Raji (cell line): ENCODE data around the gene GLIS1.

Experiments used
- POLR2A ChIP-seq: IDR thresholded peaks from 2 replicates; pipeline ENCODE4 v1.6.1; 2011; ENCODE audit warnings: low read depth, low read length, control low read depth; ENCODE audit not compliant: insufficient read depth

Gene GLIS1

DNA sequence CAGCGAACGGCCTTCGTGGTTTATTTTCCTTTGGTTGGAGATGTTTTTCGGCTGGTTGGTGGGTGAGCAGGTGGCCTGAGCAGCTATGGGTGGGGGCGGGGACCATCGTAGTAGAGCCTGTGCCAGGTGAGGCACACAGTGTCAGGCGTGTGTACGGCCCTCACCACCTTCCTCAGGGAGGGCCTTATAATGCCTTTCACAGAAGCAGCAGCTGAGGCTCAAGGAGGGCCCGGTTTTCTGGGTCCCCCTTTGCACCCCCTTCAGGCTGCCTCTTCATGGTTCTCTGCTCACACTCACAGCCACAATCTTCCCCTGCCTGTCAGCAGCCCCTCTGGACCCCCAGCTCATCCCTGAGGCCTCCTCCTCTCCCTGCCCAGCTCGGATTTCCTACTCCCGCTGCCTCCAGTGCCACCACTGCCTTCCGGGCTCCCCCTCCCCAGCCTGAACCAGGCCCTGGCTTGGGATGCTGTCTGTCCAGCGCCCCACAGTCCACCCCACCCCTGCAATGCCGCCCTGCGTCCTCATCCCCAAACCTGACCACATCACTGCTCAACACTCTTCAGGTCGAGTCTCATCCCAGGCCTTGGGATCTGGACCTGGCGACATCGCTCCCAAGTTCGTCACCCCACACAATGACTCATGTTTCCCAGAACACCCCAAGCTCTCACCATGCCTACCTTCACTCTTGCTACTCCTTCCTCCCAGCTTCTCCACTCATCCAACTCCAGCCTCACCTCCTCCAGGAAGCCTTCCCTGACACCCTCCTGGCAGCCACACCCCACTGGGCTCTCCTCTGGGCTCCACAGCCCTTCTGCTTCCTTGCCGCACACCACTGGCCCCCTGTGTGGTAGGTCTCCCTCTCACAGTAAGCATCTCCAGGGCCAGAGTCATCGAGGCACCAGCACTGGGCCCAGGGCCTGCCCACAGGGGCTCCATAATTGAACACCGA is 225.9 kb downstream of the GLIS1 start:
- TF ChIP-seq POLR2A: no peak

DNA sequence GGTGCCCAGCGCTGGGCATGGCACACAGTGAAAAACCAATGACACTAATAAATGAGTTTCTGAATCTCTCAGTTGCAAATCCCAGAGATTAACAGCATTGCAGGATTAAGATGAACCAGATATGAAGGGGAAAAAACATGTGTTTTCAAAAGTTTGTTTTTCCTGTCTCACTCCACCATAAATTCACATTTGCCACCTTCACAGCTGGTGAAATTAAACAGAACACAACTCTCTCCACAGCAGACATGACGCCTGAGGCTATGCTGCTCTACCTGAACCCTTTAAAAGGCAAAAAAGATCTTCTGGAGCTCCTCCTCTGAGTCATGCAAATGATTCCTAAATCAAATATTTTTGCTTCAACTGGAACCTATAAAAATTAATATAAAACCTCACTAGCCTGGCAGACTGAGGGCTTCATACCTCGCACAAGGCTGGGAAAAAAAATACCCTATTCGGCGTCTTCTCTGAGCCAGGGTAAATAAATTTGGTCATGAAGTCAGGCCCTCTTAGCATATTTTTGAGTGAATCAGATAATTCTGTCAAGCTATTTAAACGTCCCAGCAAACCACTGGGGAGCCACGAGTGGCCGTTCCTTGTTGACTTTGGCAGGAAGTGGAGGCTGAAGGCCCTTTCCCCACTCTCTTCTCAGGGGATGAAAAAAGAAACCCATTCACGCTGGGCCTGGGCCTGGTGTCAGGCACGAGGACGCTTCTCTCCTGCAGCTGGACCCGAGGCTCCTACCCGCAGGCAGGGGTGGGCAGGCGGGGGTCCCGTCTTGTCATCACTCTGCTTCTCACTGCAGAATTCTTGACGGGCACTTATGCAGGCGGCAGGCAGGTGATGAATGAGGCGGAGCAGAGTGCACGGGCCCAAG is 226.8 kb downstream of the GLIS1 start:
- TF ChIP-seq POLR2A: no peak

DNA sequence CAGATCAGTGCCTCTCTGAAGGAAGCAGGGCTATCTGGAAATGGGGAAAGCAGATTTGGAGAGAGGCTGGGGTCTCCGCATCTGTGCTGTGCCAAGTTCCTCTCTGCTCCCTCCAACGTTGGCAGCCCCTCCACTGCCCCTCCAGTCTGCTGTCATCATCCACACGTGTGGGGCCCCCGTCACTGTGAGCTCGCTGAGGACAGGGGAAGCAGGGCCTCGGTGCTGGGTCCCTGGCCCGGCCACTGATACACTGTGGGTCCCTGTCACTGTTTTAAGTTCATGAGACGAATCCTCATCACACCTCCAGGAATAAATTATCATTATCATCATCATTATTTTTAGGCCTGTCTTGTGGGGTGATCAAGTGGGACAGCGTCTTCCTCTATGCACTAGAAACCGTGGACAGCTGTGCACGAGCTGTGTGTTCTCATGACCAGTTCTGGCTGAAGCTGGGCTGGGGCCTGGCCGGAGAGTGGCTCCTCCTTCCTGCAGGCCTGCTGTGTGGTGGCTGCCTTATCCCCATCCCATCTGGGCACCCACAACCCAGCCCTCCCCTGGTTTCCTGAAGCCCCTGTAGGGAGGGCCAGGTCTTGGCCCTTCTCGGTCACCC is 227.5 kb downstream of the GLIS1 start:
- TF ChIP-seq POLR2A: no peak

DNA sequence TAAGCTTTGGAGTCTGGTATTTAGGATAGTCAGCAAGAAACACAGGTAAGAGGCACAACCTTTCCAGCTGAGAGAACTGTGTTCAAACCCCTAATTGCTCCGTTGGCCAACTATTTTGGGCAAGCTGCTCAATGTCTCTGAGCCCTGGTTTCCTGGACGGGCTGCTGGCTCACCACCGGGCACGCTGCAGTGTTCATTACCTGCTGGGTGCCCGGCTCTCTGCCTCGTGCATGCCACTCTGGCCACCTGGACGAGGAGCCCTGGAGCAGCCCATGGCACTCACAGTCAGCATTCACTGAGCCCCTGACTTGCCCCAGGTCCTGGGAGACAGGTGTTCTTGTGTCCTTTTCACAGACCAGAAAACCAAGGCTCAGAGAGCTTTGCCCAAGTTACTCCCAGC is 228.7 kb downstream of the GLIS1 start:
- no peak for TF ChIP-seq POLR2A

DNA sequence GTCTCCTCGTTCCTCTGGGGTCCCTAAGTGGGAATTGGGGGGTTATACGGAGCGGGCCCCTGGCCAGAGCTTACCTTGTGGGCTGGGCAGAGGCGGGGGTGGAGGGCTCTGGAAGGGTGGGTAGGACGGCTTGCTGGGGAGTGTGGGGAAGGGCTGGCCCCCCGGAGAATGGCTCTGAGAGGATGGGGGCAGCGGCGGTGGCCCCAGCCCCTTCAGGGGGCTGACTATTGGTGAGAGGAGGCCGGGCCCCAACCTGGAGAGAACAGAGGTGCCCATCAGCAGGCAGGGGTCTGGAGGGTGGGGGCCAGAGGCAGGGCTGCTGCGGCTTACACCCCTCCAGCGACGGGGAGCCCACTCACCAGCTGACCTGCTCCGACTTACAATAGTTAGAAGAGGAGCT is 229.2 kb downstream of the GLIS1 start:
- no peak for TF ChIP-seq POLR2A

DNA sequence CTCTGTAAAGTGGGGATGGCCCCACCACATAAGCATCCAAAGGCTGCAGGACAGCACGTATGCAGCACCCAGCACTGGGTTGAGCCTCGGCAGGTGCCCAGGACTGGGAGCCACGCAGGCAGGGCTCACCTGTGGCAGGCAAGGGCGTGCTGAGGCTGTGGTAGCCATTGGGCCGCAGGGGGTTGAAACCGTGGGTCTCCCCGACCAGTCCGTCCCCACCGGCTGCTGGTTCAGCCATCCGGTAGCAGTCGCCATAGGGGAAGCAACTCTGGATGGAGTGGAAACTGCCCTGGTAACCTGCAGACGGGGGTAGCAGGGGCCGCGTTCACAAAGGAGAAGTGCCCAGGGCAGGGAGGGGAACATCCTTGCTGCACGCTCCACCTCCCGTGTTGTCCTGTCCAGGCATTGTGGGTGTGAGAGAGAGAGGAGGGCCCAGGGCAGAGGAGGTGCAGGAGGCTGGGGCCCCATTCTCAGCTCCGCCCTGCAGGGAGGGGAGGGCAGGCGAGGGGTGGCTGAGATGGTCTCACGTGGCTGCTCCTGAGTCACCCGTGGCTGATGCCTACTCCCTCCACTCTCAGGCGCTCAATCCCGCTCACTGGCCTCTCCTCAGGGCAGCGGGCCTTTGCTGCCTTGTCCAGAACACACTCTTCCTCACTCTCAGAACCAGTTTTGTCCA is 229.8 kb downstream of the GLIS1 start:
- no peak for TF ChIP-seq POLR2A

DNA sequence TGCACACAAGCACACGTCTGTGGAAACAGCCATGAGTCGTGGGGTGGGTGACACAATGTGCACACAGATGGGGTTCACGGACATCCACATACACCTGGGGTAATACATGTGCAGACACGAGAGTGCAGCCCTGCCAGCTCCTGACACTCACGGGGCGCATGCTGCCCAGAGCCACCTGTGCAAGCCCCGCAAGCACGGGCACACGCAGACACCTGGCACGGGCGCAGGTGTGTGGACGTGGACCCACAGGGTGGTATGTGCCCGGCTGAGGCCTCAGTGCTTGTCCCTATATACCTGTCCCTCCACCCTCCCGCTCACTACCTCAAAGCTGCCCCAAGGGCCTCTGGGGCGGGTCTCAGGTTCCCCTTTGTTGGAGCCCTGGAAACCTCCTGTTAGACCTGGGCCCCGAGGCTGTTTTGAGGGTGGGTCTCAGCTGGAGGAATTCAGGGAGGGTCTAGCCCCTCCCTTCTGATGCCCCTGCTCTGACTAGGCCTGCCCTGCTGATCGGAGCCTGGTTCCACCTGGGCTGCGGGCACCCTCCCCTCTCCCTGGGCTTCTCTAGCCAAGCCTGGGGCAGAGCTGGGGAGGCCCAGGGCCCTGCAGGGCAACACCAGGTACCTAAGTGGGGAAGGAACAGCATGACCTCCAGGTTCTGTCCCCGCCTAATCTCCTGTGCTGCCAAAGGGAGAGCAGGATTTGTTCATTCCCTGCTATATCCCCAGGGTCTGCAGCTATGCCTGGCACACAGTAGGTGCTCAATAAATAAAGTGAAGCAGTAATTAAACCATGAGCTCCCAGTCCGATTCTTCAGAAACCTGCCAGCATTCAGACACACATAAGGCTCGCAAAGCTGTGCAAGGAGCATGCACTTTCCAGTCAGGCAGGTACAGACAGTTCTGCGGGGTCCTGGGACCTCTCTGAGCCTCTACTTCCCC is 230.6 kb downstream of the GLIS1 start:
- no peak for TF ChIP-seq POLR2A

DNA sequence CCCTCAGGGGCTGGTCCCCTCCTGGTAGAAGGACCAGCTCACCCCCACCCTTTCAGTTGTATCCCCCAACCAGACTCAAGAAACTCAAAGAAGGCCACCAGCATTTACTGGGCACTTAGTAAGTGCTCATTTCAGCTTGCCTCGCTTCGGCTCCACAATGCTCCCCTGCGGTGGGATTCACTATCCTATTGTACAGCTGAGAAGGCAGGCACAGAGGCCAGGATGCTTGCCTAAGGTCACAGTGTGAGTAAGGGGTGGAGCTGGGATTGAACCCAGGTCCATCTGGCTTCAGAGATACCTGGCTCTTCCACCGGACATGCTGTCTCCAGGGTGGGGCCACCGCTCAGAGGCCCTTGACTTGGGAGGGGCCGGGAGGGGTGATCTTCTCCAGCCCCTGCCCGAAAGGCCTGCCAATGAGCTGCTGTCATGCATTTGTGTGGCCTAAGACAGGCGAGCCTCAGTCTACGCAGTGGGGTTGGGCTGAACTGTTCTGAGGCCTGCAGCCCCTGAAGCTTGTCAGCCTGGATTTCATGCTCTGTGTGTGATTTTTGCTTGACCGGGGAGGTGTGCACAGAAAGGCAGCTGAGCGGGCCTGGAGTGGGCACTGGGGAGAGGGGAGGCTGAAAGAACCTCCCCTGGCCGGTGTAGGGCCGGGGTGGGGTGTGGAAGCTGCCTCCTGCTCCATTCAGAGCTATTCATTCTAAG is 231.7 kb downstream of the GLIS1 start:
- no peak for TF ChIP-seq POLR2A

DNA sequence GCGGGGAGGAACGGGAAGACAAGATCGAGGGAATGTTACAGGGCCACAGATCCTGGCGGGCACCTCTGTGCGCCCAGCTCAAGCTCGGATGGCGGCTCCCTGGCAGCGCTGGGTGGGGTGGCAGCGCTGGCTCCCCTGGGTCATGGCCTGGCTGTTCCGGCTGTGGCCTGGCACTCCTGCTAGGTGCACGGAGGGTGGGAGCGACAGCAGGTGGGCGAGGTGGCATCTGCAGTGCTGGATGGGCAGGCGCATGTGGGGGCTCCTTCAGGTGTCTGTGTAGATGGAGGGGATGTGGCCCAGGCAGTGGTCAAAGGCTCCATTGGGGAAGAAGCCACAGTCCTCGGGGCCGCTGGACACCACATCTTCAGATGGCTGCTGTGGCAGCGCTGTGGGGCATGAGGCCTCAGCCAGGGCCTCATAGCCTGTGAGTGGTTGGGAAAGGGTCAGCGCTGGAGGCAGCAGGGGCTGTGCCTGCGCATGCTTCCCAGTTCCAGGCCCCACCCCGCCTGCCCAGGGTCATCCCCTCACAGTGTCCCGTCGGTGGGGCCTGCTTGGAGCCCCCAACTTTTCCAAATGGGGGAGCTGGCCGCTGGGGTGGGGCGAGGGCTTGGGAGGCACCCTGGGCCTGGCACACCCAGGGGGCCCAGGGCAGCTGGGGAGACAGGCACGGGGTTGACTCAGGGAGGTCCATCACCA is 232.5 kb downstream of the GLIS1 start:
- no peak for TF ChIP-seq POLR2A

DNA sequence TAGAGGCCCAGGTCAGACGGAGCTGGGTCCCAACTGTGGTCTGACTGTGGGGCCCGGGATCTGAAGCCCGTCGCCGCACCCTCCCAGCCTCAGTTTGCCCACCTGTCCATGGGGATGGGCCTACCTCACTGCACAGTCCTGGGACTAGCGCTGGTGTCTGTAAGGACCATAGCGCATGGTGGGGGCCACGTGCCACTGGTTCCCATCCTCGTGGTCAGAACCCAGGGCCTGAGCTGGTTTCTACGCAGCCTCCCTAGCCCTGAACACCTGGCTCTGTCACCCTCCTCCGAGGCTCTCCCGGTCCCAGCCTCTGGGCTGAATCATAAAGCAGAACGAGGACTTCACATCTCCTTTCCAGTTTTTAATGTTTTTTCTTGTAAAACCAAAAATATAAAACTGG is 233.1 kb downstream of the GLIS1 start:
- no peak for TF ChIP-seq POLR2A

DNA sequence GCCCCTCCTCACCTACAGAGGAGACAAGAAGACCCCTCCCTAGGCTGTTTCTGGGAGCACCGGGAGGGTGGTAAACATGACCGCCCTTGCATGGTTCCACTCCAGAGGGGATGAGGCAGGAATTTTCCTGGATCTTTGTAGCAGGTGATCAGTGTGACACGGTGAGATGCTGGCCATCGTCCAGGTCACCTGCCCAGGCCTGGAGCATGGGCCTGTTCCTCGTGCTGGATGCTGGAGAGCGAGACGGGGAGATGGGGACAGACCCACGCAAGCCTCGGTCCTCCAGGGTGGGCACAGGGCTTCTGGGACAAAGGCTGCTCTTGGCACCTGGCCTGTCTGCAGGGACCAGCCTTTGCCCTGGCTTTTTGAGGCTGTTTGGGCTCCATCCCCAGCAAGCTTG is 233.6 kb downstream of the GLIS1 start:
- TF ChIP-seq POLR2A: no peak

DNA sequence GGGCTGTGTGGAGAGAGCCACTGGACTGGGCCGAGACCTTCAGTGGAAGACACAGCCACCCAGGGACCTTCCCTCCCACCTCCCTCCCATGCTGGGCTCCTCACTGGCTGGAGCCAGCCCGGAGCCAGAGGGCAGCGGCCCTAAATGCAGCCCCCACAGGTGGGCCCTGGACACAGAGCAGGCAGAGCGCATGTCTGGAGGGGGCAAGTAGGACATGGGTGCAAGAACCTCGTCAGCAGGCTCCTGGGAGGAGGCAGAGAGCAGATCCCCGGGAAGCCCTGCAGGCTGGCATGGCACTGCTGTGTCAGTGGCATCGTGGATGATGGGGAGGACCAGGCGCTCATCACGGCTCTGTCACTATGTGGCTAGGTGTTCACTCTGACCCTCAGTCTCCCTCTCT is 234.1 kb downstream of the GLIS1 start:
- TF ChIP-seq POLR2A: no peak

DNA sequence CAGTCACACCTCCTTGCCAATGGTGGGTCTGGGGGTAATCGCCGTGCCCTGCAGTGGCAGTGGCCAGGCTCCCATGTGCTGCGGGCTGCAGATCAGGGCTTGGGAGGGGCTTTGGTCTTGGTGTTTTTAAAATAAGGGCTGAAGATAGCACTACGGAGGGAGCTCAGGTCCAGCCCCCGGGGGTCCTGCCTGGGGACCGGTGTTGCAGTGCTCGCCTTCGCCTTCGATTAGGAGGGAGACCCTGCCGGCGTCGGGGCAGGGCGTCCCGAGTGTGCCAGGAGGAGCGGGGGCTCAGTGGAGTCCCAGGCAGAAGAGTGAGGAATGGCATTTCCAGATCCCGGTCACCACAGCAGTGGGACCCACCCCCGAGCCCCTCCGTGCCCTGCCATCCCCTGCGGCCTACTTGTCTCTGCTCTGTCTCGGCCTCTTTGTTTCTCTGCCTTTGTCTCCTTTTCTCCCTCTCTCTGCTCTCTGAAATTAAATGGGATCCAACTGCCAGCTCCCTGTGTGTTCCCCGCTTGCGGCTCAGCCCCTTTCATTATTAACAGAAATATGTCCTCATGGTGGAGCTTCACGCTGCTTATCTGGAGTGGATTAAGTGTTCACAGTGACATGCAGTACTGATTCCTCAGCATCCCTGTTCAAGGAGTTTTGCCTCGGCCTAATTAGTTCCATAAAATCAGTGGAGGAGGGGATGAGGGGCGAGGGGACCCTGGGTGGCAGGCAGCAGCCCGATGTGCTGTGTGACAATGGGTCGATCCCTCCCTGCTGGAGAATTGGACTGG is 235.3 kb downstream of the GLIS1 start:
- TF ChIP-seq POLR2A: no peak
